Stimulated activated naive CD8-positive, alpha-beta T cell treated with anti-CD3 and anti-CD28 coated beads, Interleukin-15, Interleukin-2, amounts not matched to agents 100 U/mL and 50 U/mL, for 24 hours (primary cell): Measurements from ENCODE around the gene TMEFF2.
"Not testable (repeated sequence)": the region's sequence is repeated elsewhere in the genome, so short reads cannot be mapped to it uniquely, and the experiment has no call there.

ENCODE experiments used
- ATAC-seq: fragments of 150-1000 bp; cut with Tn5 transposase; one replicate; pipeline ENCODE4 v1.10.0; 2021
- DNase-seq: peaks from one replicate; pipeline ENCODE4 v3.0.0; 2021

The TMEFF2 gene

GRCh38 chr2:192128655-192129054 lies 66.1 kb downstream of the TMEFF2 start:
- ATAC-seq (no peak), DNase-seq (no peak)

GRCh38 chr2:192127434-192127833 lies 67.3 kb downstream of the TMEFF2 start:
- no peak for ATAC-seq
- no peak for DNase-seq

GRCh38 chr2:192126912-192127311 lies 67.8 kb downstream of the TMEFF2 start:
- ATAC-seq (no peak), DNase-seq (no peak)

- no peak for ATAC-seq
Observed at GRCh38 chr2:192126426-192126825, 68.3 kb downstream of the TMEFF2 start.

GRCh38 chr2:192124571-192124970 lies 70.2 kb downstream of the TMEFF2 start:
- DNase-seq (no peak), ATAC-seq (no peak)

More at GRCh38 chr2:192126426-192126825, 68.3 kb downstream of the TMEFF2 start:
- DNase-seq = no peak

- no peak for DNase-seq
- ATAC-seq = no peak
Observed at GRCh38 chr2:192123847-192124246, 70.9 kb downstream of the TMEFF2 start.

GRCh38 chr2:192122946-192123345 lies 71.8 kb downstream of the TMEFF2 start:
- no peak for ATAC-seq
- no peak for DNase-seq

- ATAC-seq = no peak
- no peak for DNase-seq
Observed at GRCh38 chr2:192122141-192122540, 72.6 kb downstream of the TMEFF2 start.

GRCh38 chr2:192119536-192119935 lies 75.2 kb downstream of the TMEFF2 start:
- no peak for DNase-seq
- no peak for ATAC-seq

- DNase-seq = no peak
- no peak for ATAC-seq
Observed at GRCh38 chr2:192117705-192118104, 77.0 kb downstream of the TMEFF2 start.

GRCh38 chr2:192111536-192111935 lies 83.2 kb downstream of the TMEFF2 start:
- DNase-seq, ATAC-seq: not testable (repeated sequence)

- no peak for ATAC-seq
Observed at GRCh38 chr2:192099742-192100141, 95.0 kb downstream of the TMEFF2 start.

GRCh38 chr2:192098814-192099491 lies 95.8 kb downstream of the TMEFF2 start:
- DNase-seq = no peak
- no peak for ATAC-seq

More at GRCh38 chr2:192099742-192100141, 95.0 kb downstream of the TMEFF2 start:
- no peak for DNase-seq

GRCh38 chr2:192091476-192091875 lies 103.3 kb downstream of the TMEFF2 start:
- no peak for DNase-seq
- no peak for ATAC-seq

GRCh38 chr2:192090911-192091310 lies 103.8 kb downstream of the TMEFF2 start:
- ATAC-seq (no peak), DNase-seq (no peak)

GRCh38 chr2:192087398-192087958 lies 107.3 kb downstream of the TMEFF2 start:
- DNase-seq (no peak), ATAC-seq (no peak)

- DNase-seq = no peak
- no peak for ATAC-seq
Observed at GRCh38 chr2:192082121-192082520, 112.6 kb downstream of the TMEFF2 start.

- not testable (repeated sequence) for ATAC-seq, DNase-seq
Observed at GRCh38 chr2:192080096-192080495, 114.6 kb downstream of the TMEFF2 start.

- no peak for ATAC-seq
- DNase-seq = no peak
Observed at GRCh38 chr2:192073878-192074277, 120.9 kb downstream of the TMEFF2 start.

GRCh38 chr2:192072778-192073177 lies 122.0 kb downstream of the TMEFF2 start:
- ATAC-seq = no peak
- no peak for DNase-seq

- no peak for ATAC-seq
Observed at GRCh38 chr2:192072261-192072660, 122.5 kb downstream of the TMEFF2 start.

GRCh38 chr2:192070099-192070498 lies 124.6 kb downstream of the TMEFF2 start:
- ATAC-seq (no peak), DNase-seq (no peak)

More at GRCh38 chr2:192072261-192072660, 122.5 kb downstream of the TMEFF2 start:
- no peak for DNase-seq

- ATAC-seq = no peak
- DNase-seq = no peak
Observed at GRCh38 chr2:192069417-192069816, 125.3 kb downstream of the TMEFF2 start.

GRCh38 chr2:192068966-192069365 lies 125.8 kb downstream of the TMEFF2 start:
- DNase-seq (no peak), ATAC-seq (no peak)
